HepG2 (cell line): Measurements from ENCODE around the gene B9D2. TPM values are rescaled to one million over a fixed set of nuclear protein-coding genes. Genes with fewer than 3 reads are reported as not detected.

Experiments
- CHCHD3 ChIP-seq: sonication (generic); formaldehyde crosslinking; IDR thresholded peaks from 2 replicates; pipeline ENCODE4 v1.8.0; 2022; ENCODE audit warnings: mild to moderate bottlenecking, missing genetic modification reagents, moderate library complexity
- ELF4 ChIP-seq: sonication (generic); formaldehyde crosslinking; IDR thresholded peaks from 2 replicates; pipeline ENCODE4 v1.5.0; 2020; ENCODE audit warnings: missing genetic modification reagents, mild to moderate bottlenecking, moderate library complexity, borderline replicate concordance
- FOXJ3 ChIP-seq: sonication (generic); formaldehyde crosslinking; IDR thresholded peaks from 2 replicates; pipeline ENCODE4 v1.4.0; 2020; ENCODE audit warnings: missing genetic modification reagents, mild to moderate bottlenecking, borderline replicate concordance
- GZF1 ChIP-seq: sonication (generic); formaldehyde crosslinking; IDR thresholded peaks from 2 replicates; pipeline ENCODE4 v1.5.1; 2020; ENCODE audit warnings: mild to moderate bottlenecking, missing genetic modification reagents
- HES4 ChIP-seq: sonication (generic); formaldehyde crosslinking; IDR thresholded peaks from 2 replicates; pipeline ENCODE4 v1.9.0; 2021; ENCODE audit warnings: mild to moderate bottlenecking, missing genetic modification reagents, borderline replicate concordance
- HINFP ChIP-seq: sonication (generic); formaldehyde crosslinking; IDR thresholded peaks from 2 replicates; pipeline ENCODE4 v1.4.0; 2020; ENCODE audit warnings: low read depth, mild to moderate bottlenecking, missing genetic modification reagents
- KLF11 ChIP-seq: IDR thresholded peaks from 2 replicates; pipeline ENCODE4 v1.6.1; 2016; ENCODE audit warnings: missing compliant biosample characterization
- NR2F1 ChIP-seq, 2 experiments: fragments of 450-650 bp in 1 of 2; formaldehyde crosslinking in 1 of 2; IDR thresholded peaks; 2 replicates each; pipeline versions ENCODE4 v1.5.0 to v1.6.1; 2016 to 2020; ENCODE audit warnings: mild to moderate bottlenecking in 1 of 2, missing compliant biosample characterization in 1 of 2, missing genetic modification reagents in 1 of 2, moderate library complexity in 1 of 2
- PRDM10 ChIP-seq: sonication (generic); formaldehyde crosslinking; IDR thresholded peaks from 2 replicates; pipeline ENCODE4 v1.4.0; 2020; ENCODE audit warnings: low read depth, missing genetic modification reagents
- SP2 ChIP-seq: sonication (generic); formaldehyde crosslinking; IDR thresholded peaks from 2 replicates; pipeline ENCODE4 v1.5.1; 2020; ENCODE audit warnings: mild to moderate bottlenecking, missing genetic modification reagents
- ZEB1 ChIP-seq: IDR thresholded peaks from 2 replicates; pipeline ENCODE4 v1.6.1; 2012; ENCODE audit warnings: mild to moderate bottlenecking, low read depth, inconsistent platforms; ENCODE audit not compliant: insufficient replicate concordance
- ZMAT5 ChIP-seq: sonication (generic); formaldehyde crosslinking; IDR thresholded peaks from 2 replicates; pipeline ENCODE4 v1.5.0; 2020; ENCODE audit warnings: mild to moderate bottlenecking, low read depth, missing genetic modification reagents, borderline replicate concordance
- ZNF280B ChIP-seq: sonication (generic); formaldehyde crosslinking; IDR thresholded peaks from 2 replicates; pipeline ENCODE4 v1.5.0; 2020; ENCODE audit warnings: missing genetic modification reagents, mild to moderate bottlenecking, borderline replicate concordance
- ZNF350 ChIP-seq: sonication (generic); formaldehyde crosslinking; IDR thresholded peaks from 2 replicates; pipeline ENCODE4 v1.4.0; 2020; ENCODE audit warnings: mild to moderate bottlenecking, low read depth, missing genetic modification reagents, borderline replicate concordance
- ZNF781 ChIP-seq: sonication (generic); formaldehyde crosslinking; IDR thresholded peaks from 2 replicates; pipeline ENCODE4 v1.5.1; 2020; ENCODE audit warnings: borderline replicate concordance, mild to moderate bottlenecking, missing genetic modification reagents; ENCODE audit errors: not compliant biosample characterization
- polyA plus RNA-seq, 8 experiments: library from polyadenylated mRNA; depleted of rRNA in 3 of 8; stranded (reverse) in 7 of 8; unstranded in 1 of 8; fragments of >200 nt; fragmentation: Illumina TruSeq in 4 of 8; extraction: Trizol in 4 of 8; gene quantifications; 2 replicates each; pipeline versions ENCODE4 v1.2.1 to v1.2.3, GENCODE V29; 2011 to 2016; ENCODE audit warnings: low read depth in 4 of 8, missing spikeins in 1 of 8, mixed read lengths in 1 of 8; ENCODE audit not compliant: insufficient read depth in 1 of 8
- total RNA-seq, 5 experiments: library from RNA; depleted of rRNA; stranded (reverse); fragments of >200 nt; fragmentation: Illumina TruSeq; extraction: Trizol; gene quantifications; 2 replicates each; pipeline ENCODE4 v1.2.3, GENCODE V29; 2016; ENCODE audit warnings: low read depth in 1 of 5
- TF ChIP-seq, protein P1 (sequence below): sonication (generic); formaldehyde crosslinking; IDR thresholded peaks from 2 replicates; pipeline ENCODE4 v1.4.0; 2020; ENCODE audit warnings: missing genetic modification reagents
- TF ChIP-seq, protein P2 (sequence below): sonication (generic); formaldehyde crosslinking; IDR thresholded peaks from 2 replicates; pipeline ENCODE4 v1.5.1; 2020; ENCODE audit warnings: missing genetic modification reagents, mild to moderate bottlenecking, borderline replicate concordance

The B9D2 gene
- total and polyA plus RNA-seq, 2 of the 13 experiments (the other 11 are each of a cell fraction or from before 2014, with no cell fraction given), result 3.1 to 4.4 TPM

GRCh38 chr19:41323430-41324125 is 40.4 kb downstream of the B9D2 start (continued):
- no peak for TF ChIP-seq PRDM10 (CRISPR knock-in tag)
- no peak for TF ChIP-seq NR2F1 (CRISPR knock-in tag; IDR thresholded peaks at IDR 0.05)
- TF ChIP-seq GZF1 (CRISPR knock-in tag), result no peak
- no peak for TF ChIP-seq ELF4 (CRISPR knock-in tag)
- no peak for TF ChIP-seq FOXJ3 (CRISPR knock-in tag)
- TF ChIP-seq ZEB1, result no peak
- peak; percentile 21 for TF ChIP-seq ZNF350 (CRISPR knock-in tag)
- TF ChIP-seq ZNF781 (CRISPR knock-in tag), result no peak
- no peak for TF ChIP-seq CHCHD3
- TF ChIP-seq HINFP (CRISPR knock-in tag), result no peak
- no peak for TF ChIP-seq ZMAT5 (CRISPR knock-in tag)
- TF ChIP-seq, protein P1, sequence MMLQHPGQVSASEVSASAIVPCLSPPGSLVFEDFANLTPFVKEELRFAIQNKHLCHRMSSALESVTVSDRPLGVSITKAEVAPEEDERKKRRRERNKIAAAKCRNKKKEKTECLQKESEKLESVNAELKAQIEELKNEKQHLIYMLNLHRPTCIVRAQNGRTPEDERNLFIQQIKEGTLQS (CRISPR knock-in tag), result peak; percentile 88
- no peak for TF ChIP-seq KLF11 (CRISPR knock-in tag)
- TF ChIP-seq, protein P2, sequence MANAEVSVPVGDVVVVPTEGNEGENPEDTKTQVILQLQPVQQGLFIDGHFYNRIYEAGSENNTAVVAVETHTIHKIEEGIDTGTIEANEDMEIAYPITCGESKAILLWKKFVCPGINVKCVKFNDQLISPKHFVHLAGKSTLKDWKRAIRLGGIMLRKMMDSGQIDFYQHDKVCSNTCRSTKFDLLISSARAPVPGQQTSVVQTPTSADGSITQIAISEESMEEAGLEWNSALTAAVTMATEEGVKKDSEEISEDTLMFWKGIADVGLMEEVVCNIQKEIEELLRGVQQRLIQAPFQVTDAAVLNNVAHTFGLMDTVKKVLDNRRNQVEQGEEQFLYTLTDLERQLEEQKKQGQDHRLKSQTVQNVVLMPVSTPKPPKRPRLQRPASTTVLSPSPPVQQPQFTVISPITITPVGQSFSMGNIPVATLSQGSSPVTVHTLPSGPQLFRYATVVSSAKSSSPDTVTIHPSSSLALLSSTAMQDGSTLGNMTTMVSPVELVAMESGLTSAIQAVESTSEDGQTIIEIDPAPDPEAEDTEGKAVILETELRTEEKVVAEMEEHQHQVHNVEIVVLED, result no peak
- no peak for TF ChIP-seq HES4
- no peak for TF ChIP-seq SP2
- TF ChIP-seq ZNF280B (CRISPR knock-in tag), result no peak
